Stimulated activated CD4-positive, alpha-beta T cell treated with anti-CD3 and anti-CD28 coated beads, Interleukin-1b, Interleukin-23, amount 100 ng/mL, for 4 hours (primary cell): ENCODE results near the gene ZNF618.

Experiments used
- DNase-seq, 2 donors: peaks; one replicate each; pipeline ENCODE4 v3.0.0-alpha.2; 2020; ENCODE audit warnings: low read depth in 2 of 2

Gene ZNF618

DNA sequence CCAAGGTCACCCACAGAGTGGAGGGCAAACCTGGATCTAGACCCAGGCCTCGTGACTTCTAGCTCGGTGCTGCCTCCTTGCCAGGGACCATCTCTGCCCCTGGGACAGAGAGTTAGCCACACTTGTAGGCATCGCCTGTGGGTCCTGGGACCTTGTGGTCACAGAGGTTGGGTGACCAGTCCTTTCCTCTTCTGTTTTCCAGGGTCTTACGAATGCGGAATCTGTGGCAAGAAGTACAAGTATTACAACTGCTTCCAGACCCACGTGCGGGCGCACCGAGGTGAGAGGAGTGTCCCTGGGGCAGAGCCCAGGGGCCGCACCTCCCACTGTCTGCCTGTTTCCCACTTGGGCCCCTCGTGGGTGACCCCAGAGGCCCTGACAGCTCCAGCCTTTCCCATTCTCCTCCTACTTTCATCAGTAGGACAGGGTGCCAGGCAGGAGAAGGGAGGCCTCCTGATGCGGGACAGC, 125.7 kb downstream of the ZNF618 start:
- DNase-seq: no peak

DNA sequence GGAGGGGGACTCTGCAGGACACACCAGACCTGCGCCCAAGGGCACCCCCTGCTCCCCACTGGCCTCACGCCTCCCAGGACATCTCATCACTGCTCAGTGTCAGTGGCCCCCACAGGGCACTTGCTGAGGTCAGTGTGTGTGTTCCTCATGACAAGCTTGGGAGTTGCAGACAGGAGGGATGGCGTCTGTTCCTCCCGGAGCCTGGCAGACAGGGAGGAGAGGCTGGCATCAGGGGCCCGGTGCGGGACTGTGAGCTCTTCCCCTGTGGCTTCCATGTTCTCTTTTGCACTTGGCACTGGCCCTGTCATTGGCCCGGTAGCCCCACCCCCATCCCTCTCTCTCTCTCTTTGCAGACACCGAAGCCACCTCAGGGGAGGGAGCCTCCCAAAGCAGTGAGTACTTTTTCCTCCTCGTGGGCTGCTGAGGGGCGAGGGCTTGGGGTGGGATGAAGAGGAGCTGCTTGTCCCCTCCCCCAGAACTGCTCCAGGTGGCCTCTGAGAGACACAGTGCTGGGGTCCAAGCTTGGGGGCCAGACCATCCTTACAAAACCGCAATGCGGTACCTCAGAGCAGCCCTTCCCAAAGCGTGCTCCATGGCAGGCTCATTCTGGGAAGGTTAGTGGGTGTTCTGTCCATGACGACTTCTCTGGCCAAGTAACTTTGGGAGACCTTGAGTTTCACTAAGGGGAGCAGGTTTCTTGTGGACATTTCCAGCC, 126.3 kb downstream of the ZNF618 start:
- no peak for DNase-seq

DNA sequence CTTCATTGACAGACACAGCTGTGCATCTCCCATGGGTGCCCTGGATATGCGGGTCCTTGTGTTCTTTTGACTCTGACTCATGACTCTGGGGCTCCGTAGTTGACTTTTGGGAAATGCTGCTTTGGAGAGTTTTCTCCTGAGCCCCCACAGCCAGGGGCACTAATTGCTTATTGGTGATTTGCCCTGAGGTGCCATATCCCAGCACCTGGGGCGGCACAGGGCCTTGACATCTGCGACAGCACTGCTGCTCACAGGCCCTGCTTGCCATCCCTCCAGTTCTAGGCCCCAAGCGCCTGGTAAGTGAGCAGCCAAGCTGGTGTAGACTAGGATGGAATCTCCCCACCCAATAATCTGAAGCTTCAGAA, 126.9 kb downstream of the ZNF618 start:
- DNase-seq: no peak

DNA sequence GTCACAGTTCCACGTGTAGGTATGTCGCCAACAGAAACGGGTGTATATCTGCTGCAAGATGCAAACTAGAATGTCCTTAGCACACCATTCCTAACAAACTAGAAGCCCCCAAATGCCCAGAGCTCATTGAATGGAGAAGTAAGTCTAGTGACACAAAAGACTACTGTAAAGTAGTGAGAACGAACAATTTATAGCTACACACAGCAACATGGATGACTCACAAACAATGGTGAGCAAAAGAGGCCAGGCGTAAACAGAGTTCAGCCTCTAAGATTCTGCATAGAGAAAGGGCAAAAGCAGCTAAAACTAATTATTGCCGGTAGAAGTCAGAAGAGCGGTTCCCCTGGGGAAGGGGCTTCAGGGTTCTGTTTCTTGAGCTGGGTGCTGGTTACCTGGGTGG, 127.2 kb downstream of the ZNF618 start:
- DNase-seq: no peak

DNA sequence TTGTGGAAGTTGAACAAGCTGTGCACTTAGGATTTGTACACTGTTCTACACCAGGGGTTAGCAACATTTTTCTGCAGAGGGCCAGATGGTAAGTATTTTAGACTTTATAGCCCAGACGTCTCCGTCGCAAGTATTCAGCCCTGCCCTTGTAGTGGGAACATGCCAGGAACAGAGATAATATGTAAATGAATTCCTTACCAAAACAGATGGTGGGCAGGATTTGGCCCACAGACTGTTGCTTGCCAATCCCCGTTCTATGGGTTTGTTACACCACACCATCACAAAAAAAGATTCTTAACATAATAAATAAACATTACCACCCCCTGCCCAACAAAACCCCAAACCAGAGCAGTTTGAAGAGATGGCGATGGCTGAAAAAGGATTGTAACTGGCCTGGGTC, 127.6 kb downstream of the ZNF618 start:
- DNase-seq: no peak

DNA sequence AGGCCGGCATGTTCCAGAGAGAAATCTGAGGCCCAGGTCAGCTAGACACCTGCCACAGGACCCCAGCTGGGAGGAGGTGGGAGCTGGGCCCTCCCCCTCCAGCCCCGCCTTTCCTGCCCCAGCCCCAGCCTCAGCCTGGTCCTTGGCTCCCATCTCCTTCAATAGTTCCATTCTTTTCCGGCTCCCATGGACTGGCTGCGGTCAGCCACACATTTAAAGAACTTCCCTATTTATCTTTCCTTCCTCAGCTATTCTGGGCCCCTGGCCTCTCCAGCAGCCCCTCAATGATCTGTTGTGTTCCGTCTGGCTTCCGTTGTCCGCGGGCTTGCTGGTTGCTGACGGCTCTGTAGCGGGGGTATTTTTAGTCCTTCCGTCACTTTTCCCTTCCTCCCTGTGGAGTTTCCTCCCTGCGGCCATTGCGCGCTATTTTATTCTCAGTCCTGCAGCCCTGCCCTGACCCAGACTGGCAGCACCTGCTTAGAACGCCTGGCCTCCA, 128.2 kb downstream of the ZNF618 start:
- no peak for DNase-seq

- DNase-seq: no peak
Measured at GRCh38 chr9:114005371-114006154, 129.5 kb downstream of the ZNF618 start.

- no peak for DNase-seq
Measured at GRCh38 chr9:114006155-114006550, 130.0 kb downstream of the ZNF618 start.

- no peak for DNase-seq
Measured at GRCh38 chr9:114006931-114007691, 131.0 kb downstream of the ZNF618 start.

GRCh38 chr9:114007991-114008666, 132.0 kb downstream of the ZNF618 start:
- DNase-seq: no peak

- no peak for DNase-seq
Measured at GRCh38 chr9:114008667-114009410, 132.7 kb downstream of the ZNF618 start.

- DNase-seq: no peak
Measured at GRCh38 chr9:114011313-114011712, 135.2 kb downstream of the ZNF618 start.

DNA sequence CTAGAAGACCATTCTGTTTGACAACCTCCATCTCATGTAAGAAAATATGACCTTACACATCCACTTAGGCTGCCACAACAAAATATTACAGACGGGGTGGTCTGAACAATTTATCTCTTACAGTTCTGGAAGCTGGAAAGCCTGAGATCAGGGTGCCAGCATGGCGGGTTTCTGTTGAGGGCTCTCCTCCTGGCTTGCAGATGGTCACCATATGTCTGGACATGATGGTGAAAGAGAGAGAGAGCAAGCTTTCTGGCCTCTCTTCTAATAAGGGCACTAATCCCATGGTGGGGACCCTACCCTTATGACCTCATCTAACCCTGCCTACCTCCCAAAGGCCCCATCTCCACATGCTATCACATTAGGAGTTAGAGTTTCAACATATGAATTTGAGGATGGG, 136.0 kb downstream of the ZNF618 start:
- DNase-seq: no peak

DNA sequence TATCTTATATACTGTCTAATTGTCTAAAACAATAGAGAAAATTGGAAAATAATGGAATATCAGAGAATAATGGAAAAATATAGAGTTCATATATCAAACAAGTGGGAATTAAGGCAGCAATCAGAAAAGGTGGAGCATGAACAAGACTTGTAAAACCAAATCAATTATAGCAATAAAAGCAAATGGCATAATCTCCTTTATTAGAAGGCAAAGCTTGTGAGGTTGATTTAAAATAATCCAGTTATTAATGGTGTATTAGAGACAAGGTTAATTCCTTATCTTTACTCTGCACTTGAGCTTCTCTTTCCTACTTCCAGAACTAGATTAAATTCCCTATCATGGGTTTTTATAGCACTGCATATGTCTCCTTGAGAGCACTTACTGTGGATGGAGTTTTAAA, 137.9 kb downstream of the ZNF618 start:
- no peak for DNase-seq

DNA sequence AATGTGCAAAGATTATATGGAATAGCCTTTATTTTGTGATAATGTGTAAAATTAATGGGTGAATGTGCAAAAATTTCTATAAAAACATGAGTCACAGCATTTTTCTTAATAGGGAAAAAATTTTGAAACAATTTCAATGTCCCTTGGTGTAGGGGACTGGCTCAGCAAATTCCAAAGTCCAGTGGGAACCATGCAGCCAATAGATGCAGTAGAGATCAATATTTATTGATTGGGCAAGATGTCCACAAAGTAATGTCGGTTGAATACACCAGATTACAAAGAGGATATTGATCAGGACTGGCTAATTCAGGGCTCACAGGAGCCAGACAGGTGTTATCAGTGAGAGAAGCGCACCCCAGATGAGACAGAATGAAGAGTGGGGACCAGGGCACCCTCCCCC, 139.5 kb downstream of the ZNF618 start:
- DNase-seq: no peak

GRCh38 chr9:114016101-114016500, 140.0 kb downstream of the ZNF618 start:
- DNase-seq: no peak

GRCh38 chr9:114016629-114017423, 140.7 kb downstream of the ZNF618 start:
- DNase-seq: no peak

GRCh38 chr9:114017741-114018715, 141.9 kb downstream of the ZNF618 start:
- DNase-seq: no peak

- DNase-seq: no peak
Measured at GRCh38 chr9:114021578-114021977, 145.5 kb downstream of the ZNF618 start.
